GM18526 (cell line): Measurements from ENCODE around the gene GAA.

ENCODE experiments used
- POLR2A ChIP-seq: IDR thresholded peaks from 3 replicates; pipeline ENCODE4 v1.6.1; 2011; ENCODE audit not compliant: insufficient read length; ENCODE audit errors: extremely low read depth

The GAA gene

DNA sequence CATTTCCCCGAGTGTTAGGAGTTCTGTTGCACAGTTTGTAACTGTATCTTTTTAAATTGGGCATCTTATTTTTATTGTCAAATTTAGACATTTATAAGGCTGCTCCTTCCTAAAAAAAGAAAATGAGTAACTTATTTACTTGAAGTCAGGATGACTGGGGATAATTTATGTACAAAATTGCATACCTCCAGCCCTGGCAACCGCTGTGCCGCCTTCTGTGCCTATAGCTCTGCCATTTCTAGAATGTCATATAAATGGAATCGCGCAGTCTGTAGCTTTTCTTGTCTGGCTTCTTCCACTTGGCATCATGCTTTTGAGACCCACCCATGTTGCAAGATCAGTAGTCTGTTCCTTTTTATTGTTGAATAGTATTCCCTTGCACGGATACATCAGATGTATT is 29.0 kb upstream of the GAA start:
- TF ChIP-seq POLR2A: no peak

DNA sequence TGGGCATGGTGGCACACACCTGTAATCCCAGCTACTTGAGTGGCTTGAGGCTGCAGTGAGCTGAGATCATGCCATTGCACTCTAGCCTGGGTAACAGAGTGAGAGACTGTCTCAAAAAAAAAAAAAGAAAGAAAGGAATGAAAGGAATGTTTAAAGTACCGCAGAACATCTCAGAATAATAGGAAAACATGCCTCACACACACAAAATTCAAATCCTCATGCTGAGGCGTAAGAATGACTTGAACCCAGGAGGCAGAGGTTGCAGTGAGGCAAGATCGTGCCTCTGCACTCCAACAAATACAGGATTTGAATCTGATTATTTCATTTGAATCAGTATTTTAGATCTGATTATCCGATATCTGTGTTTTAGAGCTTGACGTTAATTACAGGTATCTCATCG is 21.3 kb upstream of the GAA start:
- TF ChIP-seq POLR2A: no peak

DNA sequence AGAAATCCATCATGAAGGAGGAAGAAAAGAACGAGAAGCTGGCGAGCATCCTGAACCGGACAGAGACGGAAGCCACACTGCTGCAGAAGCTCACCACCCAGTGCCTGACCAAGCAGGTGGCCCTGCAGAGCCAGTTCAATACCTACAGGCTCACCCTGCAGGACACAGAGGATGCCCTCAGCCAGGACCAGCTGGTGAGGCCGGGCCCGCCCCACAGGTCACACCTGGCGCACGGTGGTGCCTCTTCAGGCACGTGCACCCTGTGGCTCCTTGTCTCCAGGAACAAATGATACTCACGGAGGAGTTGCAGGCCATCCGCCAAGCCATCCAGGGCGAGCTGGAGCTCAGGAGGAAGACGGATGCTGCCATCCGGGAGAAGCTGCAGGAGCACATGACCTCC is 19.8 kb upstream of the GAA start:
- TF ChIP-seq POLR2A: no peak

DNA sequence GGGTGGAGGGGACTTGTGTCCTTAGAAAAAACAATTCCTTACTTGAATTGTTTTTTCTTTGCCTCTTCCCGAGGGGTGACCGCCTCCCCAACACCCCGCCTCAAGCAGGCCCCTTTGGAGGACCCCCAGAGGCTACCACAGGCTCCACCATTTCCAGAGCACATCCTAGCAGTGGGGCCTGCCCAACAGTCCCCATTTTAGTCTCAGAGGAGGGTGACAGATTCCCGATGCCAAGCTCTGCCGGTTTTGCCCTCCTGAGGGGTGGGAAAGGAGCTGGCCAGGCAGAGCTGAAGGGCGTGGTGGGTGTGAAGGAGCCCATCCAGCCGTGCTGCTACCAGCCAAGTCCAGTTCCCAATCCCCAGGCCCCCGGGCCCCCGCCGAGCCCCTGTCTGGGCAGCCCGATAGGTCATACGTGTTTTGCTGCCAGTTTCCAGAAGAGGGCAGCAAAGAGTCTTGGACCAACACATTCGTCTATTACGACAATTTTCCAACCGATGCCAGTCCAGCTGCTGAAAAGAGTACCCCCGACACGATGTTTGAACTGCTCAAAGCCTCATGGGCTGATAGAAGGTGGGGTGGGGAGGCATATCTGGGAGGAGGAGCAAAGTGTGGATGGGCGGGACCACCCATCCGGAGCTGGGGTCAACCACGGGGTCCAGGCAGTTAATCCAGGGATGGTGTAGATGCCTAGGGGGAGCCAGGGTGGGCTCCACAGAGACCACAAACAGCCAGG is 18.8 kb upstream of the GAA start:
- TF ChIP-seq POLR2A: no peak

DNA sequence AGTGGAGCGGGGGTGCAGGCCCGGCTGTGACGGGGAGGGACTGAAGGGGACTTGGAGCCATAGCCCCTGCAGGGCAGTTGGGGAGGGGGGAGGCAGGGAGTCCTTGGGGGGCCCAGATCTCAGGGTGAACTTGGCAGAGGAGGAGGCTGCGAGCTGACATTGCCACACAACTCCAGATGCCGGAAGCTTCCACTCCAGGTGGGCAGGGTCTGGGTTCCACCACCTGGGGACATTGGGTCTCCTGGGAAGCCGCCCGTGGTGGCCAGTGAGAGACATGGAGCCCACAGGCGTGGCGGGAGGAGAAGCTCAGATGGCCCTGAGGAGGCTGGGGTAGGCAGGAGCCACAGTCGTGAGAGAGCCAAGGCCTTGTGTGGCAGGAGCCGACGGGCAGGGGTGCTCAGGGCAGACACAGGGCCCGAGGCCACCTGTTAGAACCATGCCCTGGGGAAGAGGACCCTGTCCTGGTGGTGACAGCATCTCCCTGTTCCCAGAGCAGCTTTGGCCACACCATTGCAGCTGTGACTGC is 18.2 kb upstream of the GAA start:
- TF ChIP-seq POLR2A: no peak

DNA sequence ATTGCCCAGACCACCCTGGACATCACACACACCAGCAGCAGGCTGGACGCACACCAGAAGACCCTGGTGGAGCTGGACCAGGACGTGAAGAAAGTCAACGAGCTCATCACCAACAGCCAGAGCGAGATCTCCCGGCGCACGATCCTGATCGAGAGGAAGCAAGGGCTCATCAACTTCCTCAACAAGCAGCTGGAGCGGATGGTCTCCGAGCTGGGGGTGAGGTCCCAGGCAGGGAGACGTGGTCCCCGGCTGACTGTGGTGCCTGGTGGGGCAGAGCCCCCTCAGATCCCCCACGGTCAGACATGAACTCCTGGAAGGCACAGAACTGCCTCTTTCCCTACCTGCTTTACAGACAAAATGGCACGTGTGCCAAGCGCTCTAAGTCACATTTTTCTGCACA is 16.6 kb upstream of the GAA start:
- TF ChIP-seq POLR2A: no peak

DNA sequence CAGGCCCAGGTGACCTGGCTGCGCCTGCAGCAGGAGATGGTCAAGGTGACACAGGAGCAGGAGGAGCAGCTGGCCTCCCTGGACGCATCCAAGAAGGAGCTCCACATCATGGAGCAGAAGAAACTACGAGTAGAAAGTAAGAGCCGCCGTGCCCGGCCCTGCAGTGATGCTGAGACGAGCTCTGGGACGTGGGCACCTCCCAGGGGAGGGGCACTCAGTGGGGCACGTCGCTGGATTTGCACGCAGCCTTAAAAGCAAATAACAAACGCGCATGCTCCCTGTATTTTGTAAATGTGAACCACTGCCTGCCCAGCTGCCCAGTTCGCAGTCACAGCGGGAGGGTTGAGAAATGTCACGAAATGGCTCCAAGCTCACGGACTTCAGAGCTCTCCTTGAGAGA is 15.3 kb upstream of the GAA start:
- TF ChIP-seq POLR2A: no peak

DNA sequence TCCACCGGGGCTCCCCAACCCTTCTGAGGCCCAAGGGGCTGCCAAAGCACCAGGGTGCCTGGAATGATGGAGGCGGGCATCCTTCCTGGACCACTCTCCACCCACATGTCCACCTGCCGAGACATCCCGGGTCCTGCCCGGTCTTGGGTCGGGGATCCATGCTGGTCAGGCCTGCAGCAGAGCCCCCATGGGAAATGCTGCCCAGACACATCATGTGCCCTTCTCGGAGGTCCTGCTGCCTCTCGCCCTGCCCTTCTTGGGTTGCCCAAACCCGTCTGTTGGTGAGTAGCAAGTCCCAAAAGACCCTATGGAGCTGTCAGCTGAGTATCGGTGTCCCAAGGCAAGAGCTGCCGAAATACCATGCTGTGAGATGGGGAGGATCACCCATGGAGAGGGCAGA is 14.8 kb upstream of the GAA start:
- no peak for TF ChIP-seq POLR2A

DNA sequence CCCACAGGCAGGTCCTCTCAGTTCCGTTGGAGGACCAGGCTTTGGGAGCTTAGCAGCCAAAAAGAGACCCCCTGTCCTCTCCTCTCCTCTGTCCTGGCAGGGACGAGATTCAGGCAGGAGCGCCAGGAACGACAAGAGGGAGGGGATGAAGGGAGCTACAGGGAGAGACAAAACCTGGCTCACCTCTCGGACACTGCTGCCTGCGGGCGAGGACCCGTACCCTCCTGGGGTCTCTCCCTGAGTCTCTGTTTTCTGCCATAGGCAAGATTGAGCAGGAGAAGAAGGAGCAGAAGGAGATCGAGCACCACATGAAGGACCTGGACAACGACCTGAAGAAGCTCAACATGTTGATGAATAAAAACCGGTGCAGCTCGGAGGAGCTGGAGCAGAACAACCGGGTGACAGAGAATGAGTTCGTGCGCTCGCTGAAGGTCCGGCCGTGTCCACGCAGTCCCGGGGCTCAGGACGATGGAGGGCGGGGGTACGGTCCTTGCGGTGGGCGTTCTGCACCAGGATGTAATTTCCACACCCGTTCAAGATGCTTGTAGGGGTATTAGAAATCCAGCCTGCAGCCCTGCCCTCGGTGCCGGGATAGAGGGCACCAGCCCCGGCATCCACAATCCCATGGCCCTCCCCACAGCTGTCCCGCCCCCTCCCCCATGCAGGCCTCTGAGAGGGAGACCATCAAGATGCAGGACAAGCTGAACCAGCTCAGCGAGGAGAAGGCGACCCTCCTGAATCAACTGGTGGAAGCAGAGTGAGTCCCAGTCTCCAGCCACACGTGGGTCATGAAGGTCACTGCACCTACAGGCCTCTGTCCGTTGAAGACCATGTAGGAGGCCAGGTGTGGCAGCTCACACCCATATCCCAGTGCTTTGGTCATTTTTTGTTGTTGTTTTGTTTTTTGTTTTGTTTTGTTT is 13.8 kb upstream of the GAA start:
- no peak for TF ChIP-seq POLR2A

DNA sequence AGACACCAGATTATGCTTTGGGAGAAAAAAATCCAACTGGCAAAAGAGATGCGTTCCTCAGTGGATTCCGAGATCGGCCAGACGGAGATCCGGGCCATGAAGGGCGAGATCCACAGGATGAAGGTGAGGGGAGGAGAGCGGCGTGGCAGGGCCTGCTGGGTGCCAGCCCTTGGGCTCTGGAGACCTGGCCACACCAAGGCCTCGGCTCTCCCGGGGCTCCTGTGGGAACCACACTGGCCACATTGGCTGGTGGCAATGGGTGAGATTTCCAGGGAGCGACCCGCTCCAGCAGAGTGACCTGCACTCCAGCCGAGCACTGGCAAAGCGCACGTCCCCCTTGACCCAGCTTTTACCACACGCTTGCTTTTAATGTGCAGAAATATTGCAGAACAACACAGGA is 11.6 kb upstream of the GAA start:
- TF ChIP-seq POLR2A: no peak

DNA sequence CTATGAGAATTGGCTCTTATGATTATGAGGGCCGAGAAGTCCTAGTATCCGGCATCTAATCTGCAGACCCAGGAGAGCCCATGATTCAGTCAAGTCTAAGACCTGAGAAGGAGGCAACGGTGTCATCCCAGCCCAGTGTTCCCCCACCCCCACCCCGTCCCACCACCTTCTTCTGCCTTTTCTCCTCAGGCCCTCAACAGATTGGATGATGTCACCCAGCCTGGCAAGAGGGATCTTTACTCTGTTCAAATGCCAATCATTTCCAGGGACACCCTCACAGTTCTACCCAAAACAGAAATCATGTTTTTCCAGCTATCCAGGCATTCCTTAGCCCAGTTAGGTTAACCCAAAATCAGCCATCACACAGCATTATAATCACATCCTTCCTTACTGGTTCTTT is 10.0 kb upstream of the GAA start:
- no peak for TF ChIP-seq POLR2A

DNA sequence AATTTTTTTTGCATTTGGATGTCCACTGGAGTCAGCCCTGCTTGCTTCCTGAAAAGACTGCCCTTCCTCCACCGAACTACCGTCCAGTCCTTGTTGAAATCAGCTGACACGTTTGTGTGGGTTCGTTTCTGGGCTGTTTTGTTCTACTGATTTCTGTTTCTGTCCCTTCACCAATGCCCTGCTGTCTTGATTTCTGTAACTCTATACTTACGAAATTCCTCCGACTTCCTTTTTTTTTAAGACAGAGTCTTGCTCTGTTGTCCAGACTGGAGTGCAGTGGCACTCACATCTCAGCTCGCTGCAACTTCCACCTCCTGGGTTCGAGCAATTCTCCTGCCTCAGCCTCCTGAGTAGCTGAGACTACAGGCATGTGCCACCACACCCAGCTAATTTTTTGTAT is 8.4 kb upstream of the GAA start:
- TF ChIP-seq POLR2A: no peak

DNA sequence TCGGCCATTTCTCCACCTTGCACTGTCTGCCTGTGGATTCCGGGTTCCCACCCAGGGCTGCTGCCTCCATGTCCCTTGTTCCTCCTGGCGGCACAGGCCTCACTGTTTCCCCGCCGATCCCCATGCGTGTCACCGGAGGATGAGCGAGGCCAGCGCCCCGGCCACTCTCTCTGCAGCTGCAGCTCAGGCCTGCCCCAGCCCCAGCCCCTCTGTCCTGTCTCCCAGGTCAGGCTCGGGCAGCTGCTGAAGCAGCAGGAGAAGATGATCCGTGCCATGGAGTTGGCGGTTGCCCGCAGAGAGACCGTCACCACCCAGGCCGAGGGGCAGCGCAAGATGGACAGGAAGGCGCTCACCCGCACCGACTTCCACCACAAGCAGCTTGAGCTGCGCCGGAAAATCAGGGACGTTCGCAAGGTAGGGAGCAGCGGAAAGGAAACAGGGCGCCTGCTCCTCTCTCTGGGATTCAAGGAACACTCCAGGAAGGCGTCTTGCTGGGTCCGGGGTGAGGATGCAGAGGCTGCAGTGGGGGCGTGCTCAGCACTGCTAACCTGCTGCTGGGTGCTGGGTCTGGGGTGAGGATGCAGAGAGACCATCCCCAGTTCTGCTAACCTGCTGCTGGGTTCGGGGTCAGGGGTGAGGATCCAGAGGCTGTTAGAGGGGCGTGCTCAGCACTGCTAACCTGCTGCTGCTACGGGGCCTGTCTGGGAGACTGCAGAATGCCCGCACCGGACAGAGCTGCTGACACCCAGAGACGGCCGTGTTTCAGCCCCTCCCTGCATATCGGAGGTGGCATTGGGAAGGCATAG is 6.1 kb upstream of the GAA start:
- TF ChIP-seq POLR2A: no peak

DNA sequence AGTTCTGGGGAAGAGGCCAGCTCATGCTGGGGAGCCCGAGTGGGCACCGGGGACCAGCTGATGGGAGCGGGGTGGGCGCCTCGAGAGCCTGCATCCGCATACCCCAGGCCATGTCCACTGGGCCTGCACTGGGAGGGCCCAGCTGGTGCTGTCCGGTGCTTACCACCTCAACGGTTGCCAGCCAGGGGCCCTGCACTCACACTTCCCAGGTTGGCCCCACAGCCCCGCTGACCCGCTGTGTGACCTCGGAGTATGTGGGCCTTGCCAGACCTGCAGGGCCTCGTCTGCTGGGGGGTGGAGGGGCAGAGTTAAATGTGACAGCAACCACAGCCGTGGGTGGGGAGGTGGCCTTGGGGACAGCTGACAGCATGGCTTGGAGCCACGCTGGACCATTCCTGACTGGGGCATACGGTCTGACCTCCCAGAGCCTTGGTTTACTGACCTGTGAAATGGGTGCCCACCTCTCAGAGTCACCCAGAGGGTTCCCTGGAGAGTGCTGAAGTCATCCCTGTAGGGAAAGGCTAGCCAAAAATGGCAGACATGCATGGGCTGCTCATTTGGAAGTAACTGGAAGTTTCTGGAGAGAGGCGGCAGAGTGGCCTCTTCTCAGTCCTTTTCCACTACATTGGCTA is 5.4 kb upstream of the GAA start:
- no peak for TF ChIP-seq POLR2A

DNA sequence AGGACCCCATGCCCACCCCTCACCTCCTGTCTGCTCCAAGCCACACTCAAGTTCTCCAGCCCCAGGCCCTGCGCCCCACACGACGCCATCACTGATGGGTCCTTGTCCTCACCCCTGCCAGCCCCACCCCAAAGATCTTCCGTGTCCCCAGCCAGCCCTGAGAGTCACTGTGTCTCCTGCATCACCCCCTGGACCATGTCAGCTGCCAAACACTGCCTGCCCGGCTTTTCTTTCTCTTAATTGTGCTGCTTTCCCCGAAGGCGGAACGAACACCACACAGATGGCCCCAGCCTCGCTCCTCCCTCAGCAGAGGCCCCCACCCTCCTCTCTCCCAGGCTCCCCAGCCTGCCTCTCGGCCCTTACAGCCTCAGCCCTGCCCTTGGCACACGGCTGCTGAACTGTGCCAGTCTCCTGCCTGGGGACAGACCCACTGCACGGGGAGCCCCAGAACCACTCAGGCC is 4.8 kb upstream of the GAA start:
- TF ChIP-seq POLR2A: no peak
